Adrenal gland (tissue), 12 donors: Measurements from ENCODE around the gene ZDHHC17. TPM values are rescaled to one million over a fixed set of nuclear protein-coding genes. Genes with fewer than 3 reads are reported as not detected.

Experiments used
- DNase-seq, 7 donors: peaks; one replicate each; pipeline ENCODE4 v3.0.0-alpha.2; 2019 to 2020
- H3K27ac ChIP-seq, 5 donors: fragments of 200-600 bp; sonication (generic) in 4 of 5; 1 replicate in 3 of 5; 2 replicates in 2 of 5; pipeline versions ENCODE4 v1.5.1 to v1.8.0; 2016 to 2020; ENCODE audit warnings: mild to moderate bottlenecking in 1 of 5
- H3K27me3 ChIP-seq: fragments of 200-600 bp; 2 replicates; pipeline ENCODE4 v1.8.0; 2021
- H3K36me3 ChIP-seq, 2 donors: fragments of 200-600 bp; replicated peaks in 1 of 2; 1 replicate in 1 of 2; 2 replicates in 1 of 2; pipeline versions ENCODE4 v1.5.1 to v1.8.0; 2018 to 2022
- H3K4me1 ChIP-seq, 2 donors: fragments of 200-600 bp; replicated peaks in 1 of 2; 1 replicate in 1 of 2; 2 replicates in 1 of 2; pipeline versions ENCODE4 v1.5.1 to v1.8.0; 2018 to 2021
- H3K4me3 ChIP-seq, 4 donors: fragments of 200-600 bp; sonication (generic) in 3 of 4; one replicate each; pipeline ENCODE4 v1.5.1; 2016 to 2018
- H3K9me3 ChIP-seq, 3 donors: fragments of 200-600 bp; sonication (generic) in 1 of 3; replicated peaks in 1 of 3; 1 replicate in 2 of 3; 2 replicates in 1 of 3; pipeline versions ENCODE4 v1.5.1 to v1.8.0; 2016 to 2021
- POLR2A ChIP-seq, 2 donors: fragments of 450-650 bp; IDR thresholded peaks; one replicate each; pipeline ENCODE4 v1.6.1; 2017; ENCODE audit warnings: antibody characterized with exemption in 2 of 2, mild to moderate bottlenecking in 2 of 2, moderate library complexity in 1 of 2
- WGBS, 4 donors: extraction: QIAGEN DNeasy Blood & Tissue Kit in 2 of 4; methylation state at CpG; one replicate each; pipeline versions ENCODE4 v1.1.5 to v1.1.7; 2013 to 2017; 5-methylcytosine and 5-hydroxymethylcytosine counted together
- intact Hi-C, 2 donors: fragments of 100-400 bp; cut with DNase I; formaldehyde crosslinking; loops; one replicate each; pipeline versions ENCODE4 v1.14.1 to v1.15.0; 2022 to 2023
- polyA plus RNA-seq, 3 donors: library from polyadenylated mRNA; stranded (reverse); fragments of 200-250 nt in 2 of 3; fragments of 350-450 nt in 1 of 3; fragmentation: Illumina TruSeq in 1 of 3; extraction: RNeasy Lipid Tissue Mini Kit (QIAGEN cat#74804) in 1 of 3; gene quantifications; one replicate each; pipeline ENCODE4 v1.2.3, GENCODE V29; 2013 to 2014
- total RNA-seq, 9 donors: library from RNA; depleted of rRNA in 4 of 9; stranded (reverse); fragments of >200 nt in 4 of 9; fragments of 120-200 nt in 1 of 9; fragmentation: NEBNext Ultra II Directional in 1 of 9; extraction: Animal tissue kit (Norgen Biotek cat#: 25700) in 1 of 9; gene quantifications; one replicate each; pipeline versions ENCODE4 v1.1.0 to v1.2.4, GENCODE V29; 2013 to 2023
- TF ChIP-seq, protein P1 (sequence below), 6 experiments: fragments of 450-650 bp in 4 of 6; fragments of 200-600 bp in 2 of 6; sonication (generic) in 1 of 6; IDR thresholded peaks; 1 replicate in 5 of 6; 2 replicates in 1 of 6; pipeline versions ENCODE4 v1.5.1 to v1.8.0; 2016 to 2021; ENCODE audit warnings: antibody characterized with exemption in 6 of 6, mild to moderate bottlenecking in 2 of 6, moderate library complexity in 1 of 6
- donor health status: healthy with polysubstance abuse.
- donor health status: Bipolar disorder and iron deficiency.
- donor health status: DM: yes; HTN: yes; CAD: no.
- donor health status: DM: no; HTN: no; CAD: no.
- donor health status: DM: no; HTN: no; CAD: no.
- donor health status: DM: yes; HTN: yes; CAD: no.

The ZDHHC17 gene
- total and polyA plus RNA-seq, 12 donors, result 17.7 to 102 (median 31.7) TPM

DNA sequence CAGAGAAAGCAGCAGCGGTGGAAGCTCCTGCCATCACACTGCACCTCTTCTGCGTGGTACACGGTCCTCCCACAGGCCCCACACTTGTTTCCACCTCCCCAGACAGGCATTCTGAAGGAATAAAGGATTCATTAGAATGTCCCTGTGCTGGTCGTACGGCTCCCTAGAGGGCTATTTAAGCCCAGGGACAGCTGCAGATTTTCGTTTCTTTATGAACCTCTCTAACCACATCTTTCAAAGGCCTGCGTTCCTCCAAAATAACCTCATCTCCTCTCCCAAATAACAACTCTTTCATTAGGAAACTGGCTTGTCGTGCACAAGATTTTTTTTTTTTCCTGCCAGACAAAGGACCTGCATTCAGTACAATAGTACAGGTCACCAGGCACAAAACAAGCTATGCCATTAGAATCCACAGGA lies 102.2 kb downstream of the ZDHHC17 start:
- Histone ChIP-seq H3K9me3 (no peaks in the 10 kb centered on the region), H3K4me3 (no peak overlapping the region), H3K36me3 (no peaks in the 10 kb centered on the region), H3K27me3 (no peaks in the 10 kb centered on the region), H3K27ac (no peak overlapping the region), H3K4me1 (no peaks in the 10 kb centered on the region)
- no peak for DNase-seq
- no peak for TF ChIP-seq POLR2A (IDR thresholded peaks at IDR 0.05)
- TF ChIP-seq, protein P1, sequence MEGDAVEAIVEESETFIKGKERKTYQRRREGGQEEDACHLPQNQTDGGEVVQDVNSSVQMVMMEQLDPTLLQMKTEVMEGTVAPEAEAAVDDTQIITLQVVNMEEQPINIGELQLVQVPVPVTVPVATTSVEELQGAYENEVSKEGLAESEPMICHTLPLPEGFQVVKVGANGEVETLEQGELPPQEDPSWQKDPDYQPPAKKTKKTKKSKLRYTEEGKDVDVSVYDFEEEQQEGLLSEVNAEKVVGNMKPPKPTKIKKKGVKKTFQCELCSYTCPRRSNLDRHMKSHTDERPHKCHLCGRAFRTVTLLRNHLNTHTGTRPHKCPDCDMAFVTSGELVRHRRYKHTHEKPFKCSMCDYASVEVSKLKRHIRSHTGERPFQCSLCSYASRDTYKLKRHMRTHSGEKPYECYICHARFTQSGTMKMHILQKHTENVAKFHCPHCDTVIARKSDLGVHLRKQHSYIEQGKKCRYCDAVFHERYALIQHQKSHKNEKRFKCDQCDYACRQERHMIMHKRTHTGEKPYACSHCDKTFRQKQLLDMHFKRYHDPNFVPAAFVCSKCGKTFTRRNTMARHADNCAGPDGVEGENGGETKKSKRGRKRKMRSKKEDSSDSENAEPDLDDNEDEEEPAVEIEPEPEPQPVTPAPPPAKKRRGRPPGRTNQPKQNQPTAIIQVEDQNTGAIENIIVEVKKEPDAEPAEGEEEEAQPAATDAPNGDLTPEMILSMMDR (IDR thresholded peaks at IDR 0.05), result no peak
- WGBS, 4 donors, result 76 to 91% (median 88%) methylated on average over 8 of the region's 8 CpGs
- intact Hi-C loops, result no loop called here

DNA sequence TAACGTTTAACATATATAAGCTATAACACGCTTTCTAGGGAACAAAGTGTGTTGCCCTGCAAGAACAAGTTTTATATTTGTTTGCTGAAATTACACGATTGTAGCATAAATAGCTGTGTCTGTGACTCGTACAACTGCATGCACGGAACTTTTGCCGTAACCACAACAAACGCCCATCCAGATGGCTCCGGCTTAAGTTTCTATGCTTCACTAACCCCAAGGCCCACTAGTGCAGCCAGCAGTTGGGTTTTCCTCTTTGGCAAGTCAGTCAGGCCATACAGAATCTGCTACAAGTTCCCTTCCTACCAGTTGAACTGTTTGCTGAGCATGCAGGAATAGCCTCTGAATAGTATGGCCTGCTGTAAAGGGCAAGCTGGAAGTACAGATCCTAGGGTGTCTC lies 102.8 kb downstream of the ZDHHC17 start:
- Histone ChIP-seq H3K27ac (no peak overlapping the region), H3K9me3 (no peaks in the 10 kb centered on the region), H3K4me3 (no peak overlapping the region), H3K4me1 (no peaks in the 10 kb centered on the region), H3K27me3 (no peaks in the 10 kb centered on the region), H3K36me3 (no peaks in the 10 kb centered on the region)
- DNase-seq, result no peak
- WGBS, 4 donors, result 89 to 94% (median 92%) methylated on average over 8 of the region's 8 CpGs
- intact Hi-C loops, result no loop called here
- TF ChIP-seq, protein P1 (IDR thresholded peaks at IDR 0.05), result no peak
- TF ChIP-seq POLR2A (IDR thresholded peaks at IDR 0.05), result no peak

DNA sequence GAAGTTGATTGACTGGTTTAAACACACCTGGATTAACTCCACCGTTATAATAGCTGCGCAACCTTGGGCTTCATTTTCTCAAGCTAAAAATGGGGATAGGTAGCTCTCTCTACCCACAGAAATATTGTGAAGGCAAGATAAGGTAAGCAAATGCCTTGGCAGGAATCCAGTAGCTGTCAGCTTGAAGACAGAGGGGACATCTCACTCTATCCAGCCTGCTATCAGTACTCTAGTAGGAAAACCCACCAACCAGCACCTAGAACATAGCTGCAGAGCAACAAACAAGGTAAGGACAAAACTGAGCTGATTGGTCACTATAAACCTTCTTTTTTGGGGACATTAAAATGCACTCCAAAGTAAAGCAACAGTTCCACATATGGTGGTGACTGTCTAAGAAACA lies 107.2 kb downstream of the ZDHHC17 start:
- Histone ChIP-seq H3K36me3 (no peaks in the 10 kb centered on the region), H3K27ac (no peak overlapping the region), H3K4me3 (no peak overlapping the region), H3K4me1 (no peaks in the 10 kb centered on the region), H3K9me3 (no peaks in the 10 kb centered on the region), H3K27me3 (no peaks in the 10 kb centered on the region)
- TF ChIP-seq, protein P1 (IDR thresholded peaks at IDR 0.05), result no peak
- no peak for TF ChIP-seq POLR2A (IDR thresholded peaks at IDR 0.05)
- WGBS, 4 donors, result 77 to 86% (median 83%) methylated on average over 2 of the region's 2 CpGs
- no peak for DNase-seq
- intact Hi-C loops, result no loop called here

DNA sequence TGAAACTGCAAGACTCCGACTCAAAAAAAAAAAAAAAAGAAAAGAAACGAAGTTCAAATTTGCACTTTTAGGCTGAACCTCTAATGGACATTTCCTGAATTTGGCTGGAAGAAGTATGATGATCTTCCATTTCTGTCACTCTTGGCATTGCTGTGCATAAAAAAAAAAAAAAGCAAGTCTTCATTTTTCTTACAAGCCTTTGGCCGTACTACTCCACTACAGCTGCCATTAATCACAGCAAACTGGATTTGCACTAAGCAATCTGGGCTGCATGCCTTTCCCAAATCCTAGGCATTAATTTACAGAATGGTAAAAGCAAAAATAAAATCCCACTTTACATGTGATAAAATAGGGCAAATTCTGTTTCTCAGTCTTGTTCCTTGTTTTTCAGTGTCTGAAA lies 107.8 kb downstream of the ZDHHC17 start:
- Histone ChIP-seq H3K9me3 (no peaks in the 10 kb centered on the region), H3K4me1 (no peaks in the 10 kb centered on the region), H3K27ac (no peak overlapping the region), H3K36me3 (no peaks in the 10 kb centered on the region), H3K4me3 (no peak overlapping the region), H3K27me3 (no peaks in the 10 kb centered on the region)
- intact Hi-C loops, result no loop called here
- no peak for DNase-seq
- 55 to 68% (median 61%) methylated on average over 3 of the region's 3 CpGs for WGBS, 4 donors
- TF ChIP-seq, protein P1 (IDR thresholded peaks at IDR 0.05), result no peak
- TF ChIP-seq POLR2A (IDR thresholded peaks at IDR 0.05), result no peak
